K562 (cell line): ENCODE data around the gene DAPL1. TPM values are rescaled to one million over a fixed set of nuclear protein-coding genes. Genes with fewer than 3 reads are reported as not detected.

Experiments
- ATAC-seq: fragments of 200-7000 bp; cut with Tn5 transposase; 3 replicates; pipeline ENCODE4 v1.9.1; 2020; ENCODE audit warnings: moderate library complexity
- BruUV-seq: library from RNA; stranded (reverse); fragments of 400-500 nt; replicated peaks from 2 replicates; lab custom pipeline; 2021; lab: Mats Ljungman, UMichigan
- CTCF ChIA-PET: fragments of 300-600 bp; formaldehyde crosslinking; extraction: SDS; loops from one replicate; lab custom pipeline; 2021; ENCODE audit warnings: low intra/inter-chr PET ratio; lab: Yijun Ruan, JAX
- POLR2A ChIA-PET: fragments of 300-600, 350-650 bp; sonication (Branson Sonifier 250); formaldehyde crosslinking; extraction: SDS; loops from one replicate; lab custom pipeline; 2021; ENCODE audit warnings: antibody characterized with exemption, inconsistent platforms; lab: Yijun Ruan, JAX
- DNase-seq, 4 experiments: peaks; one replicate each; pipeline versions ENCODE4 v3.0.0 to v3.0.0-alpha.2; 2011 to 2018; ENCODE audit warnings: low spot score in 3 of 4, mixed read lengths in 3 of 4; ENCODE audit errors: extremely low read depth in 1 of 4
- FAIRE-seq: peaks from 2 replicates; lab custom pipeline; 2011; peaks lifted over from hg19 to GRCh38; lab: Jason Lieb, UNC
- H2AFZ ChIP-seq: 2 replicates; pipeline ENCODE4 v1.6.0; 2011; ENCODE audit warnings: low read depth, low read length, control low read depth, inconsistent platforms
- H3K27ac ChIP-seq: fragments of 200-600 bp; 3 replicates; pipeline ENCODE4 v1.8.0; 2011; ENCODE audit warnings: low read depth, mild to moderate bottlenecking, control low read depth, inconsistent platforms, low read length, moderate library complexity, mixed read lengths; ENCODE audit errors: extremely low read depth
- H3K27me3 ChIP-seq, 2 experiments: fragments of 300-600 bp in 1 of 2; 2 replicates in 1 of 2; 3 replicates in 1 of 2; pipeline versions ENCODE4 v1.6.0 to v1.8.0; 2011; ENCODE audit warnings: inconsistent platforms in 2 of 2, low read length in 2 of 2, mild to moderate bottlenecking in 1 of 2, mixed read lengths in 1 of 2, moderate library complexity in 1 of 2; ENCODE audit not compliant: control insufficient read depth in 2 of 2, insufficient read depth in 2 of 2
- H3K36me3 ChIP-seq: fragments of 300-600 bp; 3 replicates; pipeline ENCODE4 v1.8.0; 2011; ENCODE audit warnings: mild to moderate bottlenecking, low read length, inconsistent platforms; ENCODE audit not compliant: control insufficient read depth, insufficient read depth
- H3K4me1 ChIP-seq, 2 experiments: fragments of 200-600 bp in 1 of 2; replicated peaks in 1 of 2; 2 replicates in 1 of 2; 3 replicates in 1 of 2; pipeline versions ENCODE4 v1.5.1 to v1.8.0; 2011; ENCODE audit warnings: inconsistent platforms in 2 of 2, low read length in 2 of 2, mild to moderate bottlenecking in 1 of 2, mixed read lengths in 1 of 2, moderate library complexity in 1 of 2; ENCODE audit not compliant: control insufficient read depth in 2 of 2, insufficient read depth in 2 of 2
- H3K4me2 ChIP-seq: 2 replicates; pipeline ENCODE4 v1.6.1; 2011; ENCODE audit warnings: low read length, control low read depth, inconsistent platforms, mixed read lengths; ENCODE audit not compliant: insufficient read depth
- H3K4me3 ChIP-seq: fragments of 200-600 bp; sonication (generic), shearing (Covaris generic); 2 replicates; pipeline ENCODE4 v1.5.1; 2016; ENCODE audit warnings: control low read depth, inconsistent platforms
- H3K79me2 ChIP-seq: fragments of 200-600 bp; 3 replicates; pipeline ENCODE4 v1.8.0; 2011; ENCODE audit warnings: low read length, inconsistent platforms; ENCODE audit not compliant: control insufficient read depth, insufficient read depth
- H3K9ac ChIP-seq, 2 experiments: 2 replicates each; pipeline versions ENCODE4 v1.6.0 to v1.6.1; 2011; ENCODE audit warnings: low read depth in 2 of 2, low read length in 2 of 2, control low read depth in 1 of 2, inconsistent platforms in 1 of 2, mild to moderate bottlenecking in 1 of 2, mixed read lengths in 1 of 2; ENCODE audit not compliant: insufficient read depth in 1 of 2
- H3K9me1 ChIP-seq: one replicate; pipeline ENCODE4 v1.6.0; 2011; ENCODE audit warnings: inconsistent platforms, mild to moderate bottlenecking, low read length, moderate library complexity; ENCODE audit not compliant: control insufficient read depth, insufficient read depth
- H3K9me3 ChIP-seq: replicated peaks from 2 replicates; pipeline ENCODE4 v1.5.1; 2011; ENCODE audit warnings: low read depth, low read length, inconsistent platforms; ENCODE audit not compliant: control insufficient read depth, insufficient read depth
- H4K20me1 ChIP-seq: replicated peaks from 2 replicates; pipeline ENCODE4 v1.6.1; 2011; ENCODE audit warnings: low read length, inconsistent platforms, mixed read lengths; ENCODE audit not compliant: control insufficient read depth, insufficient read depth
- CBFA2T3 ChIP-seq: fragments of 450-650 bp; IDR thresholded peaks from 2 replicates; pipeline ENCODE4 v1.6.1; 2017
- CEBPG ChIP-seq, 3 experiments: fragments of 200-800 bp in 1 of 3; sonication (Bioruptor generic) in 1 of 3; sonication (generic) in 1 of 3; formaldehyde crosslinking in 1 of 3; IDR thresholded peaks in 2 of 3; conservative IDR thresholded peaks in 1 of 3; 2 replicates each; pipeline versions ENCODE4 v1.6.1 to v1.8.0; 2016 to 2022; ENCODE audit warnings: missing compliant biosample characterization in 2 of 3, missing genetic modification characterization in 2 of 3, mild to moderate bottlenecking in 1 of 3, missing genetic modification reagents in 1 of 3
- ESRRA ChIP-seq: fragments of 450-650 bp; IDR thresholded peaks from 2 replicates; pipeline ENCODE4 v1.6.1; 2014; ENCODE audit warnings: low read depth, mild to moderate bottlenecking, moderate library complexity, borderline replicate concordance
- GTF2E2 ChIP-seq: fragments of 200-800 bp; sonication (Bioruptor generic); IDR thresholded peaks from 2 replicates; pipeline ENCODE4 v1.6.1; 2016; ENCODE audit warnings: missing genetic modification characterization, missing compliant biosample characterization
- HSF4 ChIP-seq: fragments of 250-450 bp; sonication (Bioruptor Pico); IDR thresholded peaks from 2 replicates; pipeline ENCODE4 v2.1.2; 2022; ENCODE audit warnings: mild to moderate bottlenecking, moderate library complexity, borderline replicate concordance
- IRF2 ChIP-seq: sonication (generic); formaldehyde crosslinking; IDR thresholded peaks from 2 replicates; pipeline ENCODE4 v1.8.1; 2022; ENCODE audit warnings: mild to moderate bottlenecking, missing genetic modification reagents
- MECOM ChIP-seq: fragments of 250-450 bp; sonication (Bioruptor Pico); IDR thresholded peaks from 2 replicates; pipeline ENCODE4 v1.8.0; 2022; ENCODE audit warnings: inconsistent platforms
- NCOA4 ChIP-seq: fragments of 450-650 bp; IDR thresholded peaks from 2 replicates; pipeline ENCODE4 v1.6.1; 2018; ENCODE audit warnings: mild to moderate bottlenecking; ENCODE audit not compliant: partially characterized antibody
- SOX6 ChIP-seq: fragments of 450-650 bp; IDR thresholded peaks from 2 replicates; pipeline ENCODE4 v1.6.1; 2014; ENCODE audit warnings: mild to moderate bottlenecking
- TGIF2 ChIP-seq: sonication (generic); formaldehyde crosslinking; IDR thresholded peaks from 2 replicates; pipeline ENCODE4 v1.8.1; 2022; ENCODE audit warnings: mild to moderate bottlenecking, missing genetic modification reagents, moderate library complexity
- ZC3H11A ChIP-seq: IDR thresholded peaks from 2 replicates; pipeline ENCODE4 v1.6.1; 2012; ENCODE audit warnings: low read depth, low read length, improper control_type of control experiment
- ZNF143 ChIP-seq: sonication (generic); formaldehyde crosslinking; IDR thresholded peaks from 2 replicates; pipeline ENCODE4 v1.9.0; 2022; ENCODE audit warnings: mild to moderate bottlenecking, missing genetic modification reagents
- ZNF253 ChIP-seq: fragments of 250-450 bp; sonication (Bioruptor Pico); conservative IDR thresholded peaks from 2 replicates; pipeline ENCODE4 v1.6.1; 2021; ENCODE audit warnings: mild to moderate bottlenecking
- ZNF3 ChIP-seq: fragments of 250-450 bp; sonication (Bioruptor Pico); IDR thresholded peaks from 2 replicates; pipeline ENCODE4 v1.5.0; 2021; ENCODE audit warnings: mild to moderate bottlenecking, moderate library complexity
- ZNF551 ChIP-seq: fragments of 250-450 bp; sonication (Bioruptor Pico); IDR thresholded peaks from 2 replicates; pipeline ENCODE4 v1.5.0; 2021; ENCODE audit warnings: mild to moderate bottlenecking, moderate library complexity
- ZNF668 ChIP-seq: fragments of 250-450 bp; sonication (Bioruptor Pico); IDR thresholded peaks from 2 replicates; pipeline ENCODE4 v1.8.0; 2022; ENCODE audit warnings: mild to moderate bottlenecking, inconsistent platforms
- WGBS: fragments of 100-300 bp; shearing (Covaris generic); methylation state at CpG from one replicate; pipeline ENCODE4 v1.1.6; 2016; ENCODE audit warnings: low coverage, mixed read lengths; ENCODE audit not compliant: insufficient coverage; ENCODE audit errors: missing lambda C conversion rate; 5-methylcytosine and 5-hydroxymethylcytosine counted together
- in situ Hi-C: fragments of 300-500 bp; cut with MboI; formaldehyde crosslinking; loops from 4 replicates; pipeline ENCODE4 v1.15.0; 2018; ENCODE audit warnings: inconsistent platforms, mixed read lengths
- intact Hi-C: fragments of 100-400 bp; cut with micrococcal nuclease; formaldehyde crosslinking; loops from 2 replicates; pipeline ENCODE4 v1.14.2; 2022
- polyA plus RNA-seq, 8 experiments: library from polyadenylated mRNA; depleted of rRNA in 4 of 8; stranded (reverse) in 5 of 8; unstranded in 3 of 8; fragments of >200 nt; fragmentation: Nextera tagmentation in 2 of 8; fragmentation: Illumina TruSeq in 1 of 8; extraction: Ambion mirVana in 2 of 8; extraction: Trizol in 1 of 8; gene quantifications; 2 replicates each; pipeline versions ENCODE4 v1.2.1 to v1.2.3, GENCODE V29; 2011 to 2014; ENCODE audit warnings: inconsistent platforms in 1 of 8, missing spikeins in 1 of 8
- total RNA-seq, 7 experiments: library from RNA; depleted of rRNA in 6 of 7; stranded (reverse); fragments of >200 nt in 6 of 7; fragmentation: Illumina TruSeq in 2 of 7; extraction: Trizol in 2 of 7; gene quantifications; 2 replicates each; pipeline versions ENCODE4 v1.2.1 to v1.2.3, GENCODE V29; 2011 to 2021; ENCODE audit warnings: low replicate concordance in 1 of 7
- TF ChIP-seq, protein P1 (sequence below): fragments of 250-450 bp; sonication (Bioruptor Pico); IDR thresholded peaks from 2 replicates; pipeline ENCODE4 v1.8.0; 2022; ENCODE audit warnings: moderate library complexity, mild to moderate bottlenecking, inconsistent platforms

DAPL1 gene
- total and polyA plus RNA-seq, 9 of the 15 experiments (the other 6 are each of a cell fraction or from before 2014, with no cell fraction given) = not detected

DNA sequence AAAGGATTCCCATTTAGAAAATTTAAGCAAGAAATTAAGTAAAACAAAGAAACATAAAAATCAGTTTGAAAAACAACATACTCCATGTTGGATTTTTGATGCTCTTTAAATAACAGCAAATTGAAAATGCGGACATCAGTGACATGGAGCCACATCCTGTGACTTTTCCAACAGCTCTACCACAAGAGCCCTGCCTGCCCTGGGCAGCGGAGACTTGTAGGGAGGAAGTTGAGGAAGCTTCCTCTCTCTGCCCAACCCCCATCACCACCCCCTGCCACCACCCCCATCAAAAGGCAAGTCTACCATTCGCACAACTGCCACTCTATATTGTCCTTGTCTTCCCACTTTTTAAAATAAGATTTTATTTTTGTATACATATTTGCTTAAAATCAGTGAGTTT, 32.8 kb upstream of the DAPL1 start:
- in situ Hi-C loops = no loop called here
- no TSS peak for BruUV-seq
- Histone ChIP-seq H3K27ac (no peak overlapping the region), H3K79me2 (no peaks in the 10 kb centered on the region), H4K20me1 (no peaks in the 10 kb centered on the region), H3K4me1 (no peaks in the 10 kb centered on the region), H2AFZ (no peak overlapping the region), H3K4me3 (no peak overlapping the region), H3K9ac (no peak overlapping the region), H3K4me2 (no peak overlapping the region), H3K27me3 (peaks cover 10 to 23% of the 10 kb centered on the region in 2 experiments; a peak in 3 of 5 replicates), H3K36me3 (no peaks in the 10 kb centered on the region), H3K9me1 (no peaks in the 10 kb centered on the region), H3K9me3 (no peaks in the 10 kb centered on the region)
- 0% methylated on average over 3 of the region's 3 CpGs for WGBS
- DNase-seq (no peak), ATAC-seq (no peak), FAIRE-seq (no peak)
- intact Hi-C loops = no loop called here
- CTCF ChIA-PET = no interaction called here
- POLR2A ChIA-PET = no interaction called here
- TF ChIP-seq IRF2 (CRISPR knock-in tag) = no peak
- TF ChIP-seq ZNF668 (CRISPR knock-in tag) = no peak
- no peak for TF ChIP-seq MECOM (CRISPR knock-in tag)
- TF ChIP-seq ESRRA = no peak
- no peak for TF ChIP-seq NCOA4
- TF ChIP-seq ZNF253 (CRISPR knock-in tag) = no peak
- no peak for TF ChIP-seq HSF4 (CRISPR knock-in tag)
- TF ChIP-seq ZNF3 = no peak
- TF ChIP-seq, protein P1, sequence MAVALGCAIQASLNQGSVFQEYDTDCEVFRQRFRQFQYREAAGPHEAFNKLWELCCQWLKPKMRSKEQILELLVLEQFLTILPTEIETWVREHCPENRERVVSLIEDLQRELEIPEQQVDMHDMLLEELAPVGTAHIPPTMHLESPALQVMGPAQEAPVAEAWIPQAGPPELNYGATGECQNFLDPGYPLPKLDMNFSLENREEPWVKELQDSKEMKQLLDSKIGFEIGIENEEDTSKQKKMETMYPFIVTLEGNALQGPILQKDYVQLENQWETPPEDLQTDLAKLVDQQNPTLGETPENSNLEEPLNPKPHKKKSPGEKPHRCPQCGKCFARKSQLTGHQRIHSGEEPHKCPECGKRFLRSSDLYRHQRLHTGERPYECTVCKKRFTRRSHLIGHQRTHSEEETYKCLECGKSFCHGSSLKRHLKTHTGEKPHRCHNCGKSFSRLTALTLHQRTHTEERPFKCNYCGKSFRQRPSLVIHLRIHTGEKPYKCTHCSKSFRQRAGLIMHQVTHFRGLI (CRISPR knock-in tag) = no peak
- no peak for TF ChIP-seq TGIF2 (CRISPR knock-in tag)
- no peak for TF ChIP-seq ZNF143 (CRISPR knock-in tag)
- TF ChIP-seq CEBPG (CRISPR knock-in tag; IDR thresholded peaks at IDR 0.05) = no peak
- TF ChIP-seq CEBPG (tag; conservative IDR thresholded peaks at IDR 0.05 in 1 of 2, IDR thresholded peaks at IDR 0.05 in 1 of 2) = no peak
- TF ChIP-seq CBFA2T3 = no peak
- TF ChIP-seq GTF2E2 (tag) = no peak
- TF ChIP-seq ZNF551 (CRISPR knock-in tag) = no peak
- TF ChIP-seq ZC3H11A = no peak
- no peak for TF ChIP-seq SOX6
